Stimulated activated CD8-positive, alpha-beta memory T cell treated with anti-CD3 and anti-CD28 coated beads, Interleukin-7, amount 100 ng/mL, for 1 hour (primary cell): Measurements from ENCODE around the gene SLC26A1.

Experiments used
- DNase-seq, 2 donors: peaks; one replicate each; pipeline ENCODE4 v3.0.0-alpha.2; 2020; ENCODE audit warnings: low read depth in 2 of 2

The SLC26A1 gene

DNA sequence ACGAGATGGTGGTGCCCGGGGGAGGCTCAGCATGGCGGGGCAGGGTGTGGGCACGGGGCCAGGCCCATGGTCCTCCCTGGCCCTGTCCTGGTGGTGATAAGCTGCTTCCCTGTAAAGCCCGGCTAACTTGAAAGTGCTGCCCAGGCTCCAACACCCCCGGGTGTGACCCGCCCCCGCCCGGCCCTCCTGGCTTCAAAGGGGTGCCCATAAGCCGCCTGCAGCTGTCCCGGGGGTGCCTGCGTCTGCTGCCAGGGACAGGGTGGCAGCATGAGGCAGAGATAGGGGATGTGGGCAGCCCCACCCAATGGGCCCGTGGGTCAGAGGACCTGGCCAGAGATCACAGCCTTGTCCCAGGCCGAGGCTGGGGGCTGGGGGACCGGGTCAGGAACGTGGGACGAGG, 36.3 kb upstream of the SLC26A1 start:
- DNase-seq: no peak

DNA sequence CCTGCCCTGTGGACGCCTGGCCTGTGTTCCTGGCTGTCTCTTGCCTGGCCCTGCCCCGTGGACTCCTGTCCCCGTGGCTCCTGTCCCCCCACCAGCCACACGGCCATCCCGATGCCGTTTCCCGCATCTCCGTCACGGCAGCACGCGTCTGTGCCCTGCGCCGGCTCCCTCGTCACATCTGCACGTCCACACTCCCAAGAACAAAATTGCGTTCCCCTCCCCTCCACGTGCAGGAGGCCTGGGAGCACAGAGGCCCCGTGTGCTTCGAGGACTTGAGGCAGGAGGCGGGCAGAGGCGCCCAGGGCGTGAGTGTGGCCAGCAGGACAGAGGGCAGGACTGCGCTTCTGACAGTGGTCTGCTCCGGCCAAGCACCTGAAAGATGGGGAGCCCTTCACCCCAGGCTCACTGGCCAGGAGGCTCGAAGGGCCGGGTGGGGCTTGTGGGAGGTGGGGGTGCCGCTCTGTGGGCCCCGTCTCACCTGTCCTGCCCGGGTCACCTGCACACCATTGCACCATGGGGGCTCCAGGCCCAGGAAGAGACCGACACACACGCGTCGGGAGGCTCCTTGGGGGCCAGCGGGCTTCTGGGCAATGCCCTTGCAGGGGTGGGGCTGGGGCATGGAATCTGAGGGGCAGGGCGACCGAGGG, 35.5 kb upstream of the SLC26A1 start:
- DNase-seq: no peak

DNA sequence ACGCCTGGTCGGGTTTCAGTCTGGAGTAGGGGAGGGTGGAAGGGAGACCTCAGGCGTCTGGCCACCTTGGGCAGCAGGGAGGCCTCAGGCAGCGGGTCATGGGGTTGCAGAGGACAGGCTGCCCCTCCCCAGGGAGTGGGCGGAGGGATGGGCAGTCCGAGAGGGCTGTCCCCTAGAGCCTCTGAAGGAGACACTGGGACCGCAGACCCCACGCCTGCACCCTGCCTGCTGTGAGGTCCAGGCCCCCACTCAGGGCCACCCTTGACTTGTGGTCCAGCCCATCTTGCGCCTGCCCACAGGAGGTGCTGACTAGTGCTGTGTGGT, 34.7 kb upstream of the SLC26A1 start:
- no peak for DNase-seq

DNA sequence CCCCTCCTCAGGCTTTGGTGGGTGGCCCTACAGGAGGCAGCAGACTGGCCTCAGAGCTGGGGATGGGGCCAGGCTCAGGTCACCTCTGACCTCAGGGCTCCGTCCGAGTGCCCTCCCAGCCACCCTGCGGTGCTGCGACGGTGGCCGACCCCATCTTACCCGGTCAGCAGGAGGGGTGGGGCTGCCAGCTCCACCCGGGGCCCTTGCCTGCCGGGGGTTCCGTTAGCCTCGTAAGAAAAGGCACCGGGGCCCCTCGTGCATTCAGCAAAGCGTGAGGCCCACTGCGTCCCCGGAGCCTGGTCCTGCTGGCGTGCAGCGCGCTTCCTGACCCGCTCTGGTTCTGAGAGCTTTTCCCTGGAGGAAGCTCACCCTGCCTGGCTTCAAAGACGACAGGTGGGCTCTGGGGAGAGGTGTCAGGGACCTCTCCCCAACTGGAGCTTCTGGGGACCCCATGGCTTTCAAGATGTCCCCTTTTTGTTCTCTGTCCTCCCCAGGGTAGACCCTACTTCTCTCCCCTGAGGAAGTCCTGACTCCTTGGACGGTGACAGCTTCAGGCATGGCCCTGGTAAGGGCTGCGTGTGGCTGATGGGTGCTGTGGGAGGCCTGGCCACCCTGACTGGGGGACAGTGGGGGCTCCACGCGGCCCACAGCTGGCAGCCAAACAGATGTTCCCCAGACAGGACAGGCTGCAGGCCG, 34.2 kb upstream of the SLC26A1 start:
- DNase-seq: no peak

DNA sequence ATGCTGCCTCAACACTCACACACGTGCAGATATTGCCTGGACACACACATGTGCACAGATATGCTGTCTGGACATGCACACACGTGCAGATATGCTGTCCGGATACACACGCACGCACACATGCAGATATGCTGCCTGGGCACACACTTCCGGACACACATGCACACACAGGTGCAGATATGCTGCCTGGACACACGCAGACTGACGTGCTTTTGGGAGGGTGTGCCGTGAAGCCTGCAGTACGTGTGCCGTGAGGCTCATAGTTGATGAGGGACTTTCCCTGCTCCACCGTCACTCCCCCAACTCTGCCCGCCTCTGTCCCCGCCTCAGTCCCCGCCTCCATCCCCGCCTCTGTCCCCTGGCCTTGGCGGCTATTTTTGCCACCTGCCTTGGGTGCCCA, 32.9 kb upstream of the SLC26A1 start:
- DNase-seq: no peak

DNA sequence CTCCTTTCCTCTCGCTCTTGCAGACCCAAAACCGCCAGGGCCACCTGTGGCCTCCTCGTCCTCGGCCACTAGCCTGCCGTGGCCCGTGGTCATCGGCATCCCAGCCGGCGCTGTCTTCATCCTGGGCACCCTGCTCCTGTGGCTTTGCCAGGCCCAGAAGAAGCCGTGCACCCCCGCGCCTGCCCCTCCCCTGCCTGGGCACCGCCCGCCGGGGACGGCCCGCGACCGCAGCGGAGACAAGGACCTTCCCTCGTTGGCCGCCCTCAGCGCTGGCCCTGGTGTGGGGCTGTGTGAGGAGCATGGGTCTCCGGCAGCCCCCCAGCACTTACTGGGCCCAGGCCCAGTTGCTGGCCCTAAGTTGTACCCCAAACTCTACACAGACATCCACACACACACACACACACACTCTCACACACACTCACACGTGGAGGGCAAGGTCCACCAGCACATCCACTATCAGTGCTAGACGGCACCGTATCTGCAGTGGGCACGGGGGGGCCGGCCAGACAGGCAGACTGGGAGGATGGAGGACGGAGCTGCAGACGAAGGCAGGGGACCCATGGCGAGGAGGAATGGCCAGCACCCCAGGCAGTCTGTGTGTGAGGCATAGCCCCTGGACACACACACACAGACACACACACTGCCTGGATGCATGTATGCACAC, 31.8 kb upstream of the SLC26A1 start:
- DNase-seq: no peak

DNA sequence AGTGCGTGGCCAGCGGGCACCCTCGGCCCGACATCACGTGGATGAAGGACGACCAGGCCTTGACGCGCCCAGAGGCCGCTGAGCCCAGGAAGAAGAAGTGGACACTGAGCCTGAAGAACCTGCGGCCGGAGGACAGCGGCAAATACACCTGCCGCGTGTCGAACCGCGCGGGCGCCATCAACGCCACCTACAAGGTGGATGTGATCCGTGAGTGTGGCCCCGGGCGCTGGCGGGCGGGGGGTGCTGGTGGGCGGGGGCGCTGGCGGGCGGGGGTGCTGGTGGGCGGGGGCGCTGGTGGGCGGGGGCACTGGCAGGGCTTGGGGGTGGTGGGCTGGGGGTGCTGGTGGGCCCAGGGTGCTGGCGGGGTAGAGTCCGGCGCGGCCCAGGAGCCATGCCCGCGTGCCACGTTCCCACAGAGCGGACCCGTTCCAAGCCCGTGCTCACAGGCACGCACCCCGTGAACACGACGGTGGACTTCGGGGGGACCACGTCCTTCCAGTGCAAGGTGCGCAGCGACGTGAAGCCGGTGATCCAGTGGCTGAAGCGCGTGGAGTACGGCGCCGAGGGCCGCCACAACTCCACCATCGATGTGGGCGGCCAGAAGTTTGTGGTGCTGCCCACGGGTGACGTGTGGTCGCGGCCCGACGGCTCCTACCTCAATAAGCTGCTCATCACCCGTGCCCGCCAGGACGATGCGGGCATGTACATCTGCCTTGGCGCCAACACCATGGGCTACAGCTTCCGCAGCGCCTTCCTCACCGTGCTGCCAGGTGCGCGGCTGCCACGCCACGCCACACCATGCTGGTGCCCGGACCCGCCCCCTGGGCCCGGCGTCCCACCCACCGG, 30.9 kb upstream of the SLC26A1 start:
- no peak for DNase-seq

DNA sequence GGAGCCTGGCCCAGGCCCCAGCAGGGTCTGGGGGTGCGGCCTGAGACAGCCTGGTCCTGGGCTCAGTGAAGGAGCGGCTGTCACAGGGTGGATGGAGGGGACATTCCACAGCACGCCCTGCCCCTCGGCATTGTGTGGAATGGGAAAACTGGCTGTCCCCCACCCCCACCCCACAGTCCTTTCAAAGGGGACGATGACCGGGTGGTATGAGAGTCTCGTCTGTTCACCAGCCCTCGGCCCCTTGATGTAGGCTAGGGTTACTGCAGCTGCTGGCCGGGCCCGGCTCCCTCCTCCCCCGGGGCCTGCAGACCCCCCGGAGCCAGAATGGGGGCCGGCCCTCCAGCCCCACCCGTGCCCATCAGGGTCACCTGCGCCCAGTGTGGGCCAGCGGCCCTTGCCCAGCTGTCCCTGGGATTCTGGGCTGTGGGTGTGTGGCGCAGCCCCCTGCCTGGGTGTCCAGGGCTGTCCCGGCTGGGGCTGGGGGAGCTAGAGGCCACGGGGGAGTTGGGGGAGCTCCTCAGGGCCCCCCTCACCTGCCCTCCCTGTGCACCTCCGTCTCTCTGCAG, 30.0 kb upstream of the SLC26A1 start:
- DNase-seq: no peak

DNA sequence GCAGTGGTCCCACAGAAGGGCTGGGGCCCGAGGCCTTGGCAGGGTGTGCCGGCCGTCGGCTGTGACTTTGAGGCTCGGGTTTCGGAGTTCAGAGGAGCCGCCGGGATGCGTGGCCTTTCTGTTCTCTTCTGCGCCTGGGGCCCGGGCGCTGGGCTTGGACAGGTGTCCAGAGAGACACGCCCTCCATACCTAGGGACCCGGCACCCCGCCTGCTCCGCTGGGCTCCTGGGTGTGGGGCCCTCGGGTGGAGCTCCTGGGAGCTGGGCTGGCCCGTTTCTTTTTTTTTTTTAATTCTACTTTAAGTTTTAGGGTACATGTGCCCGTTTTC, 29.5 kb upstream of the SLC26A1 start:
- DNase-seq: no peak

DNA sequence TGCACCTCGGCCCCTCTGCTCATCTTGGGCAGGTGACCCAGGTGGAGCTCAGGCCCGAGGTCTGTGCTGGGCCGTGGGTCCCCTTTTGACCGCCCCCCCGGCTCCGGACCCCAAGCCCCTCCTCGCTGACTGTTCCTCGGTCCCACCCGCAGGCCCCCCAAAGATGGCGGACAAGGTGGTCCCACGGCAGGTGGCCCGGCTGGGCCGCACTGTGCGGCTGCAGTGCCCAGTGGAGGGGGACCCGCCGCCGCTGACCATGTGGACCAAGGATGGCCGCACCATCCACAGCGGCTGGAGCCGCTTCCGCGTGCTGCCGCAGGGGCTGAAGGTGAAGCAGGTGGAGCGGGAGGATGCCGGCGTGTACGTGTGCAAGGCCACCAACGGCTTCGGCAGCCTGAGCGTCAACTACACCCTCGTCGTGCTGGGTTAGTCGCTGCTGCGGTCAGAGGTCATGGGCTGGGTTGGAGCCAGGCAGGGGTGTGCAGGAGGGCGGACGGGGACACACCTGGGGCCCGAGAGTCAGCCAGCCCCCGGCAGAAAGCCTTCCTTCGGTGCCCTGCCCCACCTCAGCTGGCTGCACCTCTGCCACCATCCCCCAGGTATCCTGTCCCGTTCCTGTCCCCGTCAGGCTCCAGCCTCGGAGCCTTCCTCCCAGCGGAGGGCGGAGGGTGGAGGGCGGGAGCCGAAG, 29.0 kb upstream of the SLC26A1 start:
- no peak for DNase-seq

DNA sequence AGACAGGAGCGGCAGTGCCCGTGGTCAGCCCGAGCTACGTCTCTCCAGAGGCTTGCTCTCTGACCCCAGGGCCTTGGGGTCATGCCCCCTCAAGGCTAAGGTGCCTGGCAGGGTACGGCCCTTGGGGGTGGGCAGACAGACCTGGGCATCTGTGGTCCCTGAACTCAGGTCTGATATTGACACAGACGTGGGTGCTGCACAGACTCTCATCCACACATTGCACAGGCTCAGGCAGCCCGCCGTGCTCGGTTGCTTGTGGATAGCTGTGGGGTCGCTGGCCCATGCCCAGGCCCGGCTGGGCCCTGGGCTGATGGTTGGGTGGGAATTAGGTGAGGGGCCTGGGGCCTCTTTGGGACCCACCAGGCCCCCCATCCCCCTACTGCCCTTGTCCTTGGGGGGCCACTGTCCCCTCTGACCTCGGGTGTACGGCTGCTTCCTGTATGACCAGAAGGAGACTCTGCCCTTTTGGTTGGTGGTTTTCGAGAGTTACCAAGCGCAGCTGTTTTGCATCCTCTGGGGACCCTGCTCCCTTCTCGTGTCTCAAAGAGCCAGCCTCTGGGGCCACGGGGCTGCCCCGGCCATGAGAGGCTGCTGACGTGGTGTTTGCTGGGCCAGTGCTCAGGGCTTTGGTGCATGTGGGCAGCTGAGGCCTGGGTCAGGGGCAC, 28.3 kb upstream of the SLC26A1 start:
- DNase-seq: no peak

DNA sequence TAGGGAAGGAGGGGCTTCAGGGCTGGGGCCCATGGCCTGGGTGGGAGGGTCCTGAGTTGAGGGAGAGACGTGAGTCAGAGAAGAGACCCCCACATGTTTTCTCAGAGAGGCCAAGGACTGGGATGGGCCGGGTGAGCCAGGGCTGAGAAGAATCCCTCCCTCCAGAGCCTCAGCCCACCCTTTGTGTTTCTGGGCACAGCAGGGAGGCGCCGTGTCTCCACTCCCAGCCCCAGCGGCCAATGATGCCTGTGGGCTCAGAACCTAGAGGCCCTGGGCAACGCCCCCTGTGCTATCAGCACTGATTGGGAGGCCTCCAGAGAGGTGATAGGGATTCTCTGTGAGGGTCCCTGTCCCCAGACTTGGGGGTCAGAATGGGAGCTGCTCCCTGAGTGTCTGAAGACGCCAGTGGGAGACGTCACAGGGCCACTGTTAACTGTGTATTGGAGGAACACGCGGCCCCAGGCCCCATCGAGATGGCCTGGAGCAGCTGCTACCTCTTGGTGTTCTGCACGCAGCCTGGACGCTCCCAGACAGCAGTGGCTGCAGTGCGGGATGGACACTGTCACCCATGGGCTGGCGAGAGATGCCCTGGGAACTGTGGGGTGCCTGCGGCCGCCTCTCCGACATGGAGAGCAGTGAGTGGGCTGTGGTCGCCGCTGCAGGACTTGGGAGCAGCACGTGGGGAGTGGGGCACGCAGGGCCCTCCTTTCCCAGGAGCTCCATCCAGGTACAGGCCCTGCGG, 26.7 kb upstream of the SLC26A1 start:
- DNase-seq: no peak

DNA sequence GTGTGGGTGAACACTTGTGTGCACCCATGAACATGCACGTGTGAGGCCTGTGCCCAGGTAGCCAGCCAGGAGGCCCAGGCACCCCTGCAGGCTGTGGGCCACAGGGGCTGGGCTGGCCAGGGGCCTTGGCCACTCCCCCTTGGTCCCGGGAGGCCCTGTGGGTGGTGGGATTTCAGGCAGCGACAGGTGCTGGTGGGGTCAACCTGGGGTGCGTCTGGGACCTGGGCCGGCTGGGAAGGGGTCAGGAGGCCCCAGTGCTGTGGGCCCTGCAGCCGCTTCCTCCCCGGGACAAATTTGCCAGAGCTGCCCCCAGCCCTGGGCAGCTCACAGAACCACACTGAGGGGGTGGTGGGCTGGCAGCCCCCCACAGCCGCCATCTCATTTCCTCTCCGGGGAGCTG, 26.1 kb upstream of the SLC26A1 start:
- no peak for DNase-seq

DNA sequence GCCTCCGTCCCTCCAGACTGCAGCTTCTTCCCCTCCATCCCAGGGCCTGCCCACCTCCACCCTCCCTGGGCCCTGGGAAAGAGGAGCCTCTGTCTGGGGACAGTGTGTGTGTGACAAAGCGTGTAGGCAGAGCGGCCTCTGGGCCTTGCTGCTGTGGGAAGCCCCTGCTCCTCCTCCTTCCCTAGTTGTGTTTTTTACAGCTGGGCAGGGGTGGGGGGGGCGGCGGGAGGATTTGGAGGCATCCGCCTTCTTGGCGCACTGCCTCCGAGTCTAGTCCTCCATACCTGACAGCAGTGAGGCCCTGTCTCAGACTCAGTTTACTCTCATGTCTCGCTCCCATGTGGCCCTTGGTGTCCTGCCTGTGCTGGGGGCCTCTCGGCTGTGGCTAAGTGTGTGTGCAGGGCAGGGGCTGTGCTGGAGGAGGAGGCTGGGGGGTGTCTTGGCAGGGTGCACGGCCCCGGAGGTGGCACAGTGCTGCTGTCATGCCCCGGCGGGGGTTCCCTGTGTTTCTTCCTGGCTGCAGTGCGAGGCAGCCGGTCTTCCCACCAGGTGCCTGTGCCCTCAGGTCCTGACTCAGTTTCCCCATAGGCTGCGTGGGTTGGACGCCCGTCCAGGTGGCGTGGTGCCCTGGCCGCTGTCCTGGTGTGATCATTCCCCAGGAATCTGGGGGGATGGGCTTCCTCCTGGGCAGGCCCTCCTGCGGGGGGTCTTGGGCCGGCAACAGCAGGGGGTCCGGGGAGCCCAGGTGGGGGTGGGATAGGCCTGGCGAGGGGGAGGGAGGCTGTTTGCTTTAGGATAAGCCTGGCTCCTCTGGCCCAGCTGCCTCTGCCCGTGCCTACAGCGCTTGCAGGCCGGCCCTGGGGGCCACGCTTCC, 25.2 kb upstream of the SLC26A1 start:
- no peak for DNase-seq

DNA sequence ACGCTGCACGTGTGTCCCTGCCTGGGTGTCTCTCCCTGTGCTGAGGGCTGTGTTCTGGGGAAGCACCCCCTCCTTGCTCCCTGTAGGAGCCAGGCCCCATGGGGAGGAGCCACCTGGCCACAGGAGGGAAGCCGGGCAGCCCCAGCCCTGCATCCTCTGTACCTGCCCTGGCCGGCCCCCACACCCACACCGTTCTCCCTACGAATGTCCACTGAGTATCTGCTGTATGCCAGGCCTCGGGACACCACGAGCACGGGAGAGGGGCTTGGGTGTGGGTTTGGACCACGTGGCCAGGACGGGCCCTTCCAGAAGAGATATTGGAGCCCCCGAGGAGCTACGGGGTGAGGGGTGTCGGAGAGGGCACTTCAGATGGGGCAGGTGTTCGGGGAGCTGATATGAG, 24.5 kb upstream of the SLC26A1 start:
- DNase-seq: no peak

DNA sequence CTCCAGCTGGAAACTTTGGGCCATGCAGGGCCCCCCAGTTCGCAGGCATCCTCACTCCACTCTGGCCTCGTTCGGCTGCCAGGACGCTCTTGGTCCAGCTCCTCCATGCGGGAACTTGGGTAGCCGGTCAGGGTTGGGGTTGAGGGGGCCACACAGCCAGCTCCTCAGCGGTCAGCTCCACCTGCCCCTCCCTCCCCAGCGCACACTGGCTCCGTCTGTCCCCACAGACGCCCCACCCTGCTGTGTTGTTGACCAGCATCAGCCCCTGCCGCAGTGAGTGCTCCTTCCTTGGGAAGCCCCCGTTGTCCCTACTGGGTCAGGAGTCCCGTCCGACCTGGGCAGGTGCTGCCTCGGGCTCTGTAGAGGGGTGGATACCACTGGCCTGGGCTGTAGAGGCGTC, 24.0 kb upstream of the SLC26A1 start:
- no peak for DNase-seq

DNA sequence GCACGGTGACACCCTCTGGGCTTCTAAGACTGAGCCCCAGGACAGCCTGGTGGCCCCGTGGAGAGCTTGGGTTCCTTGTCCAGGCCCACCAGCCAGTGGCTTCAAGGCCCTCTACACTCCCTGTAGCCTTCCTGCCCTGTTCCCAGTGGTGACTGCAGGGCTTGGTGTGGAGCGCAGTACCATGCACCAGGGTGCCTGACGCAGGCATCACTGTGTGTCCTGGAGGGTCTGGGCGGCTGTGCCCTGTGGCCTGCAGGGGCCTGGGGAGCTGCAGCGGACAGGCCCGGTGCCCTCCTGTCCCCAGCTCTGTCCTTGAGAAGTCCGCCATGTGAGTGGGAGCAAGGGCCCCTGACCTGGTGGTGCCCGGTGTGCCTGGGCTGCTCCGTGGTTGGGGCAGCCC, 22.5 kb upstream of the SLC26A1 start:
- no peak for DNase-seq

DNA sequence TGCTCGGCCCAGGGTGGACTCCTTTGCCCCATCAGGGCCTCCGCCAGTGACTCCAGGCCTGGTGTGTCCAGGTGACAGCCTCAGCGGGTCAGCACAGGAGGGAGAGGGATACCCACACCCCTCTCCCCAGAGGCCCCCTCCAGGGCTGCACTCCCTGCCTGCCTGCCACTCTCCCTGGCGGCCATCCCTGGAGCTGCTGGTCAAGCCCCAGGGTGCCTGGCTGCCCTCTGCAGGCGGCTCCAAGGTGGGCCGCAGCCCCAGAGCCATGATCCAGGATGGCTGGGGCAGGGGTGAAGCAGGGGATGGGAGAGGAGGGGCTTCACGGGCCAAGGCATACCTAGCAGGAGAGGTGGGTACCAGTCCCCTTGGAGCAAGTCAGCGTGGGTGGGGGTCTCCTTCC, 22.0 kb upstream of the SLC26A1 start:
- no peak for DNase-seq
